HL-60 (cell line): ENCODE results near the gene CSMD2.

ENCODE experiments used
- CTCF ChIP-seq: IDR thresholded peaks from one replicate; pipeline ENCODE4 v1.5.1; 2011; ENCODE audit warnings: low read length, control low read depth, inconsistent platforms; ENCODE audit not compliant: insufficient read depth
- GABPA ChIP-seq: IDR thresholded peaks from 2 replicates; pipeline ENCODE4 v1.6.1; 2012; ENCODE audit warnings: low read depth
- REST ChIP-seq: IDR thresholded peaks from 2 replicates; pipeline ENCODE4 v1.6.1; 2012; ENCODE audit warnings: low read depth; ENCODE audit not compliant: insufficient replicate concordance

GRCh38 chr1:34162852-34163766 is 1.9 kb downstream of the CSMD2 start:
- TF ChIP-seq CTCF (no peak), REST (no peak), GABPA (no peak)
